GM13976 (cell line): Measurements from ENCODE around the gene RYR3.

Experiments
- DNase-seq: peaks from one replicate; pipeline ENCODE4 v3.0.0; 2012; ENCODE audit warnings: low spot score
- in situ Hi-C: fragments of 300-500 bp; cut with MboI; formaldehyde crosslinking; loops from one replicate; pipeline ENCODE4 v1.12.0; 2022; ENCODE audit warnings: low sequenced_read_pairs, mixed read lengths, inconsistent platforms; ENCODE audit not compliant: unreplicated experiment
- TF ChIP-seq, protein P1 (sequence below): IDR thresholded peaks from 2 replicates; pipeline ENCODE4 v1.5.1; 2012; ENCODE audit warnings: borderline replicate concordance, mild to moderate bottlenecking; ENCODE audit not compliant: insufficient read depth; ENCODE audit errors: extremely low read depth, missing control alignments, control extremely low read depth

The RYR3 gene

DNA sequence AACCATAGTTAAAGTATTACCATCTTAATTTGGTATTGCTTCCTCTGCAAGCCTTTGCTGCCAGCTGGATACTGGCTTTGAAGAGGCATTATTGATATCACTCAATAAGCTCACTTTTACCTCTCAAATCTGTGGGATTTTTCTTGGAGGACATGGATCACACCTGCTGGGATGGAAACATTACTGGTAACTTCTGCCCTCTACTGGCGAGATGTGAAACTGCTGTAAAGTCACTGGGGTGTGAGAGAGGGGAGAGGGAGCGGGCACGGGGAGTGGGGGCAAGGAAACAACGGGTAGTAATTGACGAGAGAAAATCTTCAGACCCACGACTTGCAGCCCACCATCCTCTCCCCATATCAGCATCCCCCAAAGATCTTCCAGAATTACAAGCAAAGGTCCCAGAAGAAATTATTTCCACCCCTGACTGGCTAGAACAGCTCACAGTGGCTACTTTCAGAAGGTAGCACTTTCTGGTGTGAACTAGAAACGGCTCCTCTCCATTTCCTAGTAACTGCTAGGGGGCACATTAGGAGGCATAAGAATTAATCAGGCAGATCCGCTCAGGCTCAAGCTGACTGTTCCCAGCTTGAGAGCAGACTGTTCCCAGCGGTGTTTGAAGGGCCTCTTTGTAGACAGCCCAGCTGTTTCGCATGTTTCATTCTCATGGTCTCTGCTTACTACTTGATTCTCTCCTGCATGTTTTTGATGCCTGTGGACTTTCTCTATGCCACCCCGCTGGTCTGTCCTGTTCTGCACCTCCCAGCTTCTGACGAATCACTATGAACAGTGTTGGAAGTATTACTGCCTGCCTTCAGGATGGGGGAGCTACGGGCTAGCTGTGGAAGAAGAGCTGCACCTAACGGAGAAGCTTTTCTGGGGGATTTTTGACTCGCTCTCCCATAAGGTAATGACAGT is 427.2 kb downstream of the RYR3 start:
- DNase-seq: peak; percentile 36
- in situ Hi-C loops: loop anchor here (10.0 kb wide), 1 partner anchor 237 kb away; no protein-coding TSS in a partner anchor
- TF ChIP-seq, protein P1, sequence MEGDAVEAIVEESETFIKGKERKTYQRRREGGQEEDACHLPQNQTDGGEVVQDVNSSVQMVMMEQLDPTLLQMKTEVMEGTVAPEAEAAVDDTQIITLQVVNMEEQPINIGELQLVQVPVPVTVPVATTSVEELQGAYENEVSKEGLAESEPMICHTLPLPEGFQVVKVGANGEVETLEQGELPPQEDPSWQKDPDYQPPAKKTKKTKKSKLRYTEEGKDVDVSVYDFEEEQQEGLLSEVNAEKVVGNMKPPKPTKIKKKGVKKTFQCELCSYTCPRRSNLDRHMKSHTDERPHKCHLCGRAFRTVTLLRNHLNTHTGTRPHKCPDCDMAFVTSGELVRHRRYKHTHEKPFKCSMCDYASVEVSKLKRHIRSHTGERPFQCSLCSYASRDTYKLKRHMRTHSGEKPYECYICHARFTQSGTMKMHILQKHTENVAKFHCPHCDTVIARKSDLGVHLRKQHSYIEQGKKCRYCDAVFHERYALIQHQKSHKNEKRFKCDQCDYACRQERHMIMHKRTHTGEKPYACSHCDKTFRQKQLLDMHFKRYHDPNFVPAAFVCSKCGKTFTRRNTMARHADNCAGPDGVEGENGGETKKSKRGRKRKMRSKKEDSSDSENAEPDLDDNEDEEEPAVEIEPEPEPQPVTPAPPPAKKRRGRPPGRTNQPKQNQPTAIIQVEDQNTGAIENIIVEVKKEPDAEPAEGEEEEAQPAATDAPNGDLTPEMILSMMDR: peak; percentile 81

DNA sequence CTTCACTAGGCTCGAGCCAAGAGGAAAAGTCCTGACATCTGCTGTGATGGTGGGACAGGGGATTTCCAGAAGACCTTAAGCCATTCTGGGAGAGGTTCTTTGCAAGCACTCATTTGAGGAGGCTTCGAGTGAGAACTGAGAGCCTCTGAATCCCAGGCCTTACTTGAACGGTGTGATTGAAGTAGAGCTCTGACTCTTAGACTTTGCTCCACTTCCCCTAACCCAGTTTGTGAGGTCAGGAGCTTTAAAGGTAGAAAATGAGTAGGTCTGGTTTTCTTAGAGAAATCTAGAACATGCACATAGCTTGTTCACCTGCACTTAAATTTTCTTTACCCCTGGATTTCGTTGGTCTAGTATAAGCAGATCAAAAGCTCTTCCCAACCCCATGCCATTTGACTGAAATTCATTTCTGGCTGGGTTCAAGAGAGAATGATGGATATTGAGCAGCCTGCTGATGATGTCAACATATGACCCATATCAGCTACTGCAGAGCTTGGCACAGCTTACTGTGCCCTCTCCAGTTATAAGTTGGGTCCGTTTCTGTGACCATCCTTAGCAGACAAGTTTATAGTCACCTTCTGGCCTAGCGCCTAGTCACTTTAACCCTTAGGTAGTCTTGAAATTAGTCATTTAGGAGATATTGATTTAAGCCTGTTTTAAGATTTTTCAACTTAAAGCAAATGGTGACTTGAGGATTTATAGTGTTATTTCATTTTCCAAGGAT is 428.3 kb downstream of the RYR3 start:
- in situ Hi-C loops: loop anchor here (10.0 kb wide), 1 partner anchor 236 kb away; no protein-coding TSS in a partner anchor
- TF ChIP-seq, protein P1: no peak
- DNase-seq: no peak

DNA sequence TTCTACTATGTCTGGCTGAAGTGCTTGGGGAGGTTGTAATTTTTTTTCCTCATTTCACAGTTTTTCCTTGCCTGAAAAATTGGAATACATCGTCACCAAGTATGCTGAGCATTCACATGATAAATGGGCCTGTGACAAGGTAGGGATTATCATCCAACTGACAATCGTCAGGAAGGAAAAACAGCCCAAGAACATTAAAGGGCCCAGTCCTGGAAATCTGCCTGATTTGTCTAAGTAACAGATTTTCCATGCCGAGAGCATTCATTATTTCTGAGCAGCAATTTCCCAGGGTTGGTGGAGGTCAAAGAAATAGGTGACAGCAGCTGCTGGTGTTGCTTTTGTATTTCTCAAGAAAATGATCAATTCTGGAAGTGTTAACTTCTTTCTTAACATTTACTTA is 431.5 kb downstream of the RYR3 start:
- DNase-seq: no peak
- TF ChIP-seq, protein P1: no peak
- in situ Hi-C loops: no loop called here

DNA sequence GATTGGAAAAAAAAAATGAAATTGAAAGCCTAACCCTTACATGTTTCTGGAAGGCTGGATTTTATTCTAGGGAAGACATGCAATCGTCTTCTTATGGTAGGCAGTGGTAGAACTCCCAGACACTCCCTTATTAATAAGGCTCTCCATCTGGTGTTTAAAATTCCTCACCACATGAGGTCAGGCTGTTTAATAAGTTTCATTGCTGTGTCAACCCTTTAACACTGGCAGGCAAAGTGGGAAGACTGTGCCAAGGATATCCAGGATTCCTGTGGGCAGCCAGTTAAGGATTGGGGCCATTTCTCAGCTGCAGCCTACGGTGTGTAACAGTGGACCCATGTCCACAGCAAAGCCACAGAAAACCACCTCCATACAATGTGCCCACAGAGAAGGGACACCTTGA is 432.0 kb downstream of the RYR3 start:
- in situ Hi-C loops: no loop called here
- DNase-seq: no peak

DNA sequence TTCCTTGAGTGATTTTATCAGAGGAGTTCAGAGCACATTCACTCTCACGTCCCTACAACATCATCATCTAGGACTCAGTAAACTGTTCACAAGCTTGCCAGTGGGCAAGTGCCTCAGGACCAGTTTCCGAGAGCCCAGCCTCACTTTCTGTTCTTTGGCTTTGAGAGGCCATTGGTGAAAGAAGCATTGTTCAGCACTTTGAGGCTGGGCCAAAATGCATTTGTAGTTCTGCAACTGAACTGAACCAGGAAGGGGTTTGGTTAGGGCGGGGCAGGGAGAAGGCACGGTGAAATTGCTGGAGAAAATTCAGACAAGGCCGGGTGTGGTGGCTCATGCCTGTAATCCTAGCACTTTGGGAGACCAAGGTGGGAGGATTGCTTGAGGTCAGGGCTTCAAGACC is 435.4 kb downstream of the RYR3 start:
- TF ChIP-seq, protein P1: no peak
- in situ Hi-C loops: no loop called here
- DNase-seq: no peak

More for the DNA sequence above, 432.0 kb downstream of the RYR3 start:
- TF ChIP-seq, protein P1: no peak

DNA sequence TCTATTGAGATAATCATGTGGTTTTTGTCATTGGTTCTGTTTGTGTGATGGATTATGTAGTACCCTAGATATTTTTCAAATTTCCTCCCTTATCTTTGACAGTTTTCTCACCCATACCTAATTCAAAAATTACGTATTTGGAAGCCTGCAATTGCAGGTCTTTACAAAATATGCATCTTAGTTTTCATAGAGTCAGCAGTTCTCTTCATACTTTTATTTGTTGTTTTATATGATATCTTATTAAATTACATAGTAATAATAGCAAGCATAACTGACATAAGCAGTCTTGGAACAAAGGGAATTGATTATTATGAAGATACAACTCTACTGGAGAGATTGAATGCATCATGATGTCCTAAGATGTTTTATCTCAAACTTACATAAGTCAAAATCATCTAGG is 442.2 kb downstream of the RYR3 start:
- TF ChIP-seq, protein P1: no peak
- DNase-seq: no peak
- in situ Hi-C loops: no loop called here
